Lower leg skin (tissue), 3 donors: ENCODE data around the gene MAB21L2.

Experiments
- CTCF ChIP-seq, 3 donors: fragments of 450-650 bp; IDR thresholded peaks; one replicate each; pipeline ENCODE4 v1.5.1; 2016; ENCODE audit warnings: antibody characterized with exemption in 3 of 3, mild to moderate bottlenecking in 3 of 3, moderate library complexity in 2 of 3
- POLR2A ChIP-seq, 2 donors: fragments of 450-650 bp; IDR thresholded peaks; one replicate each; pipeline ENCODE4 v1.6.1; 2016 to 2017; ENCODE audit warnings: antibody characterized with exemption in 2 of 2, mild to moderate bottlenecking in 1 of 2, moderate library complexity in 1 of 2

DNA sequence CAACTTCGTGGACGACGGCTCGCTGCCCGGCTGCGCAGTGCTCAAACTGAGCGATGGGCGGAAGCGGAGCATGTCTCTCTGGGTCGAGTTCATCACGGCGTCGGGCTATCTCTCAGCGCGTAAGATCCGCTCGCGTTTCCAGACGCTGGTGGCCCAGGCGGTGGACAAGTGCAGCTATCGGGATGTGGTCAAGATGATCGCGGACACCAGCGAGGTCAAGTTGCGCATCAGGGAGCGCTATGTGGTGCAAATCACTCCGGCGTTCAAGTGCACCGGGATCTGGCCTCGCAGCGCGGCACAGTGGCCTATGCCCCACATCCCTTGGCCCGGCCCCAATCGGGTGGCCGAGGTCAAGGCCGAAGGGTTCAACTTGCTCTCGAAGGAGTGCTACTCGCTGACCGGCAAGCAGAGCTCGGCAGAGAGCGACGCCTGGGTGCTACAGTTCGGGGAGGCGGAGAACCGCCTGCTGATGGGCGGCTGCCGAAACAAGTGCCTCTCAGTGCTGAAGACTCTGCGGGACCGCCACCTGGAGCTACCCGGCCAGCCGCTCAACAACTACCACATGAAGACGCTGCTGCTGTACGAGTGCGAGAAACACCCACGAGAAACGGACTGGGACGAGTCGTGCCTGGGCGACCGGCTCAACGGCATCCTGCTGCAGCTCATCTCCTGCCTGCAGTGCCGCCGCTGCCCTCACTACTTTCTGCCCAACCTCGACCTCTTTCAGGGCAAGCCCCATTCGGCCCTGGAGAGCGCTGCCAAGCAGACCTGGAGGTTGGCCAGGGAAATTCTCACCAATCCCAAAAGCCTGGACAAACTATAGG lies 1.5 kb downstream of the MAB21L2 start:
- TF ChIP-seq CTCF (IDR thresholded peaks at IDR 0.05) (no peak), POLR2A (IDR thresholded peaks at IDR 0.05) (no peak)
